Choroid plexus epithelial cell (primary cell): ENCODE results near the gene TRIP6.

ENCODE experiments used
- DNase-seq: peaks from one replicate; pipeline ENCODE4 v3.0.0-alpha.2; 2010; ENCODE audit warnings: low read depth
- H3K4me3 ChIP-seq: 2 replicates; pipeline ENCODE4 v1.5.1; 2011; ENCODE audit warnings: low read depth, mild to moderate bottlenecking, control low read depth, low read length, moderate library complexity
- TF ChIP-seq, protein P1 (sequence below): conservative IDR thresholded peaks from 2 replicates; pipeline ENCODE4 v1.5.1; 2011; ENCODE audit warnings: low read depth, mild to moderate bottlenecking, control low read depth, inconsistent platforms, low read length, moderate library complexity

The TRIP6 gene

DNA sequence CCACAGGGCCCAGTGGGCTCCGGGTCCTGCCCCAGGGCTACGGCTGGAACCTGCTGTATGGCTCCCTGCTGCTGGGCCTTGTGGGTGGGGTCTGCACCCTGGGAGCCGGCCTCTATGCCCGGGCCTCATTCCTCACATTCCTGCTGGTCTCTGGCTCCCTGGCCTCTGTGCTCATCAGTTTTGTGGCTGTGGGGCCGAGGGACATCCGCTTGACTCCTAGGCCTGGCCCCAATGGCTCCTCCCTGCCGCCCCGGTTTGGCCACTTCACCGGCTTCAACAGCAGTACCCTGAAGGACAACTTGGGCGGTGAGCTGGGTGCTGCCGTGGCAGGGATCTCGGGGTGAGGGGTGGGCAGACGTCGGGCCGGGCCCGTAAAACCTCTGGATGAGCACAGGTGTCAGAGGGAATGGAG is 10.3 kb upstream of the TRIP6 start:
- DNase-seq, result no peak
- no peak overlapping the region for H3K4me3 ChIP-seq
- TF ChIP-seq, protein P1, sequence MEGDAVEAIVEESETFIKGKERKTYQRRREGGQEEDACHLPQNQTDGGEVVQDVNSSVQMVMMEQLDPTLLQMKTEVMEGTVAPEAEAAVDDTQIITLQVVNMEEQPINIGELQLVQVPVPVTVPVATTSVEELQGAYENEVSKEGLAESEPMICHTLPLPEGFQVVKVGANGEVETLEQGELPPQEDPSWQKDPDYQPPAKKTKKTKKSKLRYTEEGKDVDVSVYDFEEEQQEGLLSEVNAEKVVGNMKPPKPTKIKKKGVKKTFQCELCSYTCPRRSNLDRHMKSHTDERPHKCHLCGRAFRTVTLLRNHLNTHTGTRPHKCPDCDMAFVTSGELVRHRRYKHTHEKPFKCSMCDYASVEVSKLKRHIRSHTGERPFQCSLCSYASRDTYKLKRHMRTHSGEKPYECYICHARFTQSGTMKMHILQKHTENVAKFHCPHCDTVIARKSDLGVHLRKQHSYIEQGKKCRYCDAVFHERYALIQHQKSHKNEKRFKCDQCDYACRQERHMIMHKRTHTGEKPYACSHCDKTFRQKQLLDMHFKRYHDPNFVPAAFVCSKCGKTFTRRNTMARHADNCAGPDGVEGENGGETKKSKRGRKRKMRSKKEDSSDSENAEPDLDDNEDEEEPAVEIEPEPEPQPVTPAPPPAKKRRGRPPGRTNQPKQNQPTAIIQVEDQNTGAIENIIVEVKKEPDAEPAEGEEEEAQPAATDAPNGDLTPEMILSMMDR, result no peak

GRCh38 chr7:100859856-100860255 is 7.3 kb upstream of the TRIP6 start:
- no peak overlapping the region for H3K4me3 ChIP-seq
- TF ChIP-seq, protein P1, result no peak
- DNase-seq, result no peak

DNA sequence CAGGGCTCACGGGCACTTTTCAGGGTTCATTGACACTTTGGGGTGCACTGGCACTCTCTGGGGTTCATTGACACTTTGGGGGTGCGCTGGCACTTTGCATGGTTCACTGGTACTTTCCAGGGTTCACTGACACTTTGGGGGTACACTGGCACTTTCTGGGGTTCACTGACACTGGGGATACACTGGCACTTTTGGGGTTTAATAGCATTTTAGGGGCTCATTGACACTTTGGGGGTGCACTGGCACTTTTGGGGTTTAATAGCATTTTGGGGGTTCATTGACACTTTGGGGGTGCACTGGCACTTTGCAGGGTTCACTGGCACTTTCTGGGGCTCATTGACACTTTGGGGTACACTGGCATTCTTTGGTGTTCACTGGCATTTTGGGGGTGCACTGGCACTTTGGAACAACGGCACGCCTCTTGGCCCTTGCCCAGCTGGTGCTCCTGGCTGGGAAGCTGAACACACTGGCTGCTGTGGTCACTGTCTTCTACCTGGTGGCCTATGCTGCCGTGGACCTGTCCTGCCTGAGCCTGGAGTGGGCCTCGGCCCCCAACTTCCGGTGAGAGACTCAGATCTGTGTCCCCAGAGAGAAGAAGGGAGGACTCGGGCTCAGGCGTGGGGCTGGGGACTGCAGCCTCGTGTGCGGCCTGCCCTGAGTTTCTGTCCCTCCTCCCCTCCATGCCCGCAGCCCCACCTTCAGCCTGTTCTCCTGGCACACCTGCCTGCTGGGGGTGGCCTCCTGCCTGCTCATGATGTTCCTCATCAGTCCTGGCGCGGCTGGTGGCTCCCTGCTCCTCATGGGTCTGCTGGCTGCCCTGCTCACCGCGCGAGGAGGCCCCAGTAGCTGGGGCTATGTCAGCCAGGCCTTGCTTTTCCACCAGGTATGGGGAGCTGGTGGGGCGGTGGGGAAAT is 6.2 kb upstream of the TRIP6 start:
- DNase-seq, result no peak
- TF ChIP-seq, protein P1, result no peak

DNA sequence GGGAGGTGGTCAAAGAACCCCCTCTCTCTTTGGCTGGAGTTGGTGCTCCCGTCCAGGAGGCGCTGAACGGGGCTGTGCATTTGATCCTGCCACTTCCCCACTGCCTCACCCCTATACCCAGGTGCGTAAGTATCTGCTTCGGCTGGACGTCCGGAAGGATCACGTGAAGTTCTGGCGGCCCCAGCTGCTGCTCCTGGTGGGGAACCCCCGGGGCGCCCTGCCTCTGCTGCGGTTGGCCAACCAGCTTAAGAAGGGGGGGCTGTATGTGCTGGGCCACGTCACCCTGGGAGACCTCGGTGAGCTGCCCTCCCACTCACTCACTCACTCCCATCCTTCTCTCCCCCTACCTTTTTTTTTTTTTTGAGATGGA is 5.6 kb upstream of the TRIP6 start:
- H3K4me3 ChIP-seq, result no peak overlapping the region
- DNase-seq, result no peak
- TF ChIP-seq, protein P1, result no peak

More for the DNA sequence above, 6.2 kb upstream of the TRIP6 start:
- H3K4me3 ChIP-seq, result no peak overlapping the region

GRCh38 chr7:100863406-100863950 is 3.7 kb upstream of the TRIP6 start:
- H3K4me3 ChIP-seq, result no peak overlapping the region
- TF ChIP-seq, protein P1, result no peak
- peak; percentile 23 for DNase-seq

DNA sequence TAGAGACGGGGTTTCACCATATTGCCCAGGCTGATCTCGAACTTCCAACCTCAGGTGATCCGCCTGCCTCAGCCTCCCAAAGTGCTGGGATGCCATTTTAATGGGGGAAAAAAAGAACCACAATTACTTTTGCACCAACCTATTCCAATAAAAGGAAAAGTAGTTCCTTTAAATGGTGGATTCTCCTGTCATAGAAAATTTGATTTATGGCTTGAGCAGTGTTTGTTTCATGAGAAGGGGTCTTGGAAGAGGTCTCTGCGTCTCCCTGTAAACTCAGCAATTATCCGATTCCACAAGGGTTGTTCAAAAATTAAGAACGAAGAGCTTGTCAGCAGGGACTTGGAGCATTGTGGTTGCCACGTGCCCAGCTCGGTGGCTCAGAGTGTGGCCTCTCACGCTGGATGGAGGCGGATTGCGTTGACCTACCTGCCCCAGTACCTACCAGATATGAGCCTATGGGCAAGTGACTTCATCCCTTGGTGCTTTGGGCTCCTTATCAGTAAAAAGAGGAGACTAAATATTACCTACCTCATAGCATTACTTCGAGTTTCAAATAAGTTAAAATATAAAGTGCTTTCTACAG is 2.8 kb upstream of the TRIP6 start:
- no peak overlapping the region for H3K4me3 ChIP-seq
- DNase-seq, result no peak
- TF ChIP-seq, protein P1, result no peak
